GM10847 (cell line): Measurements from ENCODE around the gene TP53RK.

Experiments used
- POLR2A ChIP-seq: IDR thresholded peaks from 2 replicates; pipeline ENCODE4 v1.6.1; 2011; ENCODE audit not compliant: insufficient read length; ENCODE audit errors: extremely low read depth

TP53RK gene

GRCh38 chr20:46712056-46712636 is 22.9 kb upstream of the TP53RK start:
- TF ChIP-seq POLR2A, result no peak

- no peak for TF ChIP-seq POLR2A
These were observed 21.1 kb upstream of the TP53RK start for GRCh38 chr20:46710153-46710913.

GRCh38 chr20:46709459-46710152 is 20.4 kb upstream of the TP53RK start, which contains the start of gene SLC2A10:
Gene SLC2A10 (plus strand): TSS chr20:46709649. CDS start chr20:46709737, 88 bp downstream.
- TF ChIP-seq POLR2A, result no peak

- TF ChIP-seq POLR2A, result no peak
These were observed 19.8 kb upstream of the TP53RK start for GRCh38 chr20:46709055-46709458.

- no peak for TF ChIP-seq POLR2A
These were observed 19.1 kb upstream of the TP53RK start for GRCh38 chr20:46708172-46708860.

- TF ChIP-seq POLR2A, result no peak
These were observed 17.0 kb upstream of the TP53RK start for GRCh38 chr20:46706242-46706641.

GRCh38 chr20:46705378-46705729 is 16.1 kb upstream of the TP53RK start:
- TF ChIP-seq POLR2A, result no peak

GRCh38 chr20:46704714-46705377 is 15.6 kb upstream of the TP53RK start:
- no peak for TF ChIP-seq POLR2A

- no peak for TF ChIP-seq POLR2A
These were observed 14.2 kb upstream of the TP53RK start for GRCh38 chr20:46703435-46703834.

GRCh38 chr20:46702447-46703203 is 13.4 kb upstream of the TP53RK start:
- no peak for TF ChIP-seq POLR2A

- no peak for TF ChIP-seq POLR2A
These were observed 12.7 kb upstream of the TP53RK start for GRCh38 chr20:46701986-46702385.

- TF ChIP-seq POLR2A, result no peak
These were observed 12.3 kb upstream of the TP53RK start for GRCh38 chr20:46701556-46701955.

GRCh38 chr20:46701057-46701456 is 11.8 kb upstream of the TP53RK start:
- TF ChIP-seq POLR2A, result no peak

- no peak for TF ChIP-seq POLR2A
These were observed 11.2 kb upstream of the TP53RK start for GRCh38 chr20:46700481-46700880.
